Fibroblast of skin of scalp (primary cell): ENCODE measurements around the gene USP17L22. TPM values are rescaled to one million over a fixed set of nuclear protein-coding genes. Genes with fewer than 3 reads are reported as not detected.
"Not testable (repeated sequence)": the region's sequence is repeated elsewhere in the genome, so short reads cannot be mapped to it uniquely, and the experiment has no call there.

ENCODE experiments used
- DNase-seq: peaks from one replicate; pipeline ENCODE4 v3.0.0-alpha.2; 2013
- polyA plus RNA-seq, 2 experiments: library from polyadenylated mRNA; unstranded; fragments of 120-200 nt; gene quantifications; one replicate each; pipeline ENCODE4 v1.2.1, GENCODE V29; 2013; ENCODE audit not compliant: insufficient read length in 2 of 2

Gene USP17L22
- polyA plus RNA-seq (2013, experiment 1 of 2; ENCODE audit: insufficient read length): not detected
- polyA plus RNA-seq (2013, experiment 2 of 2; ENCODE audit: insufficient read length): not detected

GRCh38 chr4:9267319-9267718 is at the start of gene USP17L22:
Gene USP17L22 (plus strand): TSS chr4:9267619. CDS start chr4:9267619, 0 bp downstream.
- not testable (repeated sequence) for DNase-seq

GRCh38 chr4:9219852-9220251 is 47.6 kb upstream of the USP17L22 start, which contains the start of gene USP17L12:
Gene USP17L12 (plus strand): TSS chr4:9220152. CDS start chr4:9220152, 0 bp downstream.
- DNase-seq: not testable (repeated sequence)

- not testable (repeated sequence) for DNase-seq
Observed at GRCh38 chr4:9224596-9224995, 42.8 kb upstream of the USP17L22 start, which contains the start of gene USP17L13. Gene USP17L13 (plus strand): TSS chr4:9224896. CDS start chr4:9224896, 0 bp downstream.

- not testable (repeated sequence) for DNase-seq
Observed at GRCh38 chr4:9230249-9230648, 37.2 kb upstream of the USP17L22 start.

GRCh38 chr4:9234085-9234484 is 33.3 kb upstream of the USP17L22 start, which contains the start of gene USP17L15:
Gene USP17L15 (plus strand): TSS chr4:9234385. CDS start chr4:9234385, 0 bp downstream.
- not testable (repeated sequence) for DNase-seq

- DNase-seq: not testable (repeated sequence)
Observed at GRCh38 chr4:9238461-9238860, 29.0 kb upstream of the USP17L22 start.

- not testable (repeated sequence) for DNase-seq
Observed at GRCh38 chr4:9243579-9243978, 23.8 kb upstream of the USP17L22 start, which contains the start of gene USP17L17. Gene USP17L17 (plus strand): TSS chr4:9243879. CDS start chr4:9243879, 0 bp downstream.

- not testable (repeated sequence) for DNase-seq
Observed at GRCh38 chr4:9247953-9248680, 19.3 kb upstream of the USP17L22 start, which contains the start of gene USP17L18. Gene USP17L18 (plus strand): TSS chr4:9248630. CDS start chr4:9248630, 0 bp downstream.

GRCh38 chr4:9253078-9253477 is 14.3 kb upstream of the USP17L22 start, which contains the start of gene USP17L19:
Gene USP17L19 (plus strand): TSS chr4:9253378. CDS start chr4:9253378, 0 bp downstream.
- DNase-seq: not testable (repeated sequence)

- DNase-seq: not testable (repeated sequence)
Observed at GRCh38 chr4:9257824-9258223, 9.6 kb upstream of the USP17L22 start, which contains the start of gene USP17L20. Gene USP17L20 (plus strand): TSS chr4:9258124. CDS start chr4:9258124, 0 bp downstream.

- not testable (repeated sequence) for DNase-seq
Observed at GRCh38 chr4:9262572-9262971, 4.8 kb upstream of the USP17L22 start, which contains the start of gene USP17L21. Gene USP17L21 (plus strand): TSS chr4:9262872. CDS start chr4:9262872, 0 bp downstream.

GRCh38 chr4:9271719-9272118 is 4.3 kb downstream of the USP17L22 start:
- not testable (repeated sequence) for DNase-seq
